Astrocyte of the cerebellum (primary cell): Measurements from ENCODE around the gene ALS2CL.

Experiments used
- DNase-seq: peaks from one replicate; pipeline ENCODE4 v3.0.0-alpha.2; 2011; ENCODE audit warnings: low read depth
- H3K4me3 ChIP-seq: 2 replicates; pipeline ENCODE4 v1.5.1; 2011; ENCODE audit warnings: mild to moderate bottlenecking, low read depth, low read length, moderate library complexity
- in situ Hi-C: cut with HindIII; loops from 2 replicates; pipeline ENCODE4 v1.10.0; 2017; ENCODE audit warnings: low sequenced_read_pairs
- TF ChIP-seq, protein P1 (sequence below): IDR thresholded peaks from 2 replicates; pipeline ENCODE4 v1.5.1; 2012; ENCODE audit warnings: low read length, low read depth, moderate library complexity, mild to moderate bottlenecking; ENCODE audit errors: missing control alignments

The ALS2CL gene

DNA sequence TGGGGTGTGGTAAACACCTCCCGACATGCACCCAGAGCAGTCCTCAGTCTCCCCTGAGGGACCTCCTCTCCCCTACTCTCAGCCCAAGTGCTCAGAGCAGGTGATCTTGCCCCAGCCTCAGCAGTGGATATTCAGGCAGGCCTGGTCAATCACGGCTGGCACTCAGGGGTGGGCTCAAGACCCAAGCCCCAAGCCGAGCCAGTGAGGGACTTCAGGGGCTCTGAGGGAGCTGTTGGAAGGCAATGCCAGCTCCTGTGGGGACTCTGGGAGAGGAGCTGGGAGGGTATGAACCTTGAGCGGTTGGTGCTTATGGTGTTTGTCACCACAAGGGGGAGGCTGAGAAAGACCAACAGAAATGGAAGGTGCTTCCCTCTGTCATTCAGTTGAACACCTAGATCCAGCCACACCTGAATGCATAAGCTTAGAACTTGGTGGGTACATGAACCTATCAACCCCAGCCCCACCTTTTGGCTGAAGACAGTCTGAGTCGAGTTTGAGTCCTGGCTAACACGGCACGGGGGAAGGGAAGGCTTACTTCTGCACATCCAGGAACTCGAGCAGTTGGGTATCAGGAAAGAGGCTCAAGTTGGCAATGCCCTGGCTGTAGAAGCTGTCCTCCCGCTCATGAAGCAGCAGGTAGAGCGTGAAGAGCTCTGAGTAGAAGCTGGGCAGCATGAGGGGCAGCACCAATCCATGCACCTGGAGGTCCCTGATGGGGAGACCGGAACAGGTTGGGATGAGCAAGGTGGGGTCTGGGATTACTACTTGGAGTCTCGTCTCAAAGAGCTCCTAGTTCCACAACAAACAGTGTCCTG lies 19.2 kb downstream of the ALS2CL start:
- in situ Hi-C loops, result no loop called here

DNA sequence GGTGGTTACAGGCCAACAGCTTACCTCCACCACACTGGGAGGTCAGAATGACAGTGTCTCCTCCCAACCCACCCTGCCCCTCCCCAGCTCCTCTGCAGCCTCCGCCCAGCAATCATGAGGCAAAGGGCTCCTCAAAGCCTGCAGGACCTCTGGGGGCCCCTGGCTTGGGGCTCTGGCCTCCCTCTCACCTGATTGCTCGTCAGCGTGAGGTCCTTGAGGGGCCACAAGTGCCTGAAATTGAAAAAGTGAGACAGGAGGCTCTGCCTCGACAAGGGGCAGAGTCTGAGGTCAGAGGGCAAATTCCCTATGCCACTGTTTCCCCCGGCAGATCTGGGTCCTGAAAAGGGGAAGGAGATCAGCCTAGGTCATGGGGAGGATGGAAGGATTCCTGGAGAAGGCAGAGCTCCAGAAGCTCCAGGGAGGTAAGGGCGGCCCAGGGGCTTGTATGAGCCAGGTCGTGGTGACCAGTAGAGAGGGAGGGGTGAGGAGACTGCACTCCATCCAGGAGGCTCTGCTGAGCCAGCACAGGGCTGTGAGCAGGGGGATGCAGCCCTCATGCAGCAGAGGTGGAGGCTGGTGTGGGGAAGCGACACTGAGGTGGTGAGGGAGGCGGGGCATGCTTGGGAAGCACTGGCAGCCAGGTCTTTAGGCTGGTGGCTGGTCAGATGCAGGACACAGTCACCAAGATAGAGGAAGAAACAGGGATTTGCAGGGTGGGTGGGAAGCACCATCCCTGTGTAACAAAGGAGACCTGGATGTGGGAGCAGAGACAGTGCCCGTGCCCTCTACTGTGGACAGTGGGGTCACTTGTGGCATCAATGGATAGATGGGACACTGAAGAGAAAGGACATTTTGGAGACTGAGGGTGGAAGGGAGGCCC lies 20.1 kb downstream of the ALS2CL start:
- in situ Hi-C loops, result no loop called here
- DNase-seq, result no peak
- TF ChIP-seq, protein P1, sequence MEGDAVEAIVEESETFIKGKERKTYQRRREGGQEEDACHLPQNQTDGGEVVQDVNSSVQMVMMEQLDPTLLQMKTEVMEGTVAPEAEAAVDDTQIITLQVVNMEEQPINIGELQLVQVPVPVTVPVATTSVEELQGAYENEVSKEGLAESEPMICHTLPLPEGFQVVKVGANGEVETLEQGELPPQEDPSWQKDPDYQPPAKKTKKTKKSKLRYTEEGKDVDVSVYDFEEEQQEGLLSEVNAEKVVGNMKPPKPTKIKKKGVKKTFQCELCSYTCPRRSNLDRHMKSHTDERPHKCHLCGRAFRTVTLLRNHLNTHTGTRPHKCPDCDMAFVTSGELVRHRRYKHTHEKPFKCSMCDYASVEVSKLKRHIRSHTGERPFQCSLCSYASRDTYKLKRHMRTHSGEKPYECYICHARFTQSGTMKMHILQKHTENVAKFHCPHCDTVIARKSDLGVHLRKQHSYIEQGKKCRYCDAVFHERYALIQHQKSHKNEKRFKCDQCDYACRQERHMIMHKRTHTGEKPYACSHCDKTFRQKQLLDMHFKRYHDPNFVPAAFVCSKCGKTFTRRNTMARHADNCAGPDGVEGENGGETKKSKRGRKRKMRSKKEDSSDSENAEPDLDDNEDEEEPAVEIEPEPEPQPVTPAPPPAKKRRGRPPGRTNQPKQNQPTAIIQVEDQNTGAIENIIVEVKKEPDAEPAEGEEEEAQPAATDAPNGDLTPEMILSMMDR, result no peak
- H3K4me3 ChIP-seq, result no peak overlapping the region

More for the DNA sequence above, 19.2 kb downstream of the ALS2CL start:
- no peak overlapping the region for H3K4me3 ChIP-seq
- DNase-seq, result no peak
- TF ChIP-seq, protein P1, result peak; percentile 24

DNA sequence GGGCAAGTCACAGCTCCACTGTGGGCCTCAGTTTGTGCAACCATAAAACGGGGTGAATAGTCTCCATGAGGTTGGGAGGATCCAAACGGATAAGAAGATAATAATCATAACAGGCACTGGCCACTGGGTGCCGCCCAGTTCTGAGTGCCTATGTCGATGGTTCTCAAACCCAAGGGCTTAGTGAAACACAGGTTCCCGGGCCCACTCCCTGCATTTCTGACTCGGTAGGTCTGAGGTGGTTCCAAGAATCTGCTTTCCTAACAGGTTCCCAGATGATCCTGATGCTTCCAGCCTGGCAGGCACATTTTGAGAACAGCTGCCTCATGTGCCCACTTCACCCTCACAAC lies 21.2 kb downstream of the ALS2CL start:
- no peak for DNase-seq
- TF ChIP-seq, protein P1, result no peak
- no peak overlapping the region for H3K4me3 ChIP-seq
- in situ Hi-C loops, result no loop called here

DNA sequence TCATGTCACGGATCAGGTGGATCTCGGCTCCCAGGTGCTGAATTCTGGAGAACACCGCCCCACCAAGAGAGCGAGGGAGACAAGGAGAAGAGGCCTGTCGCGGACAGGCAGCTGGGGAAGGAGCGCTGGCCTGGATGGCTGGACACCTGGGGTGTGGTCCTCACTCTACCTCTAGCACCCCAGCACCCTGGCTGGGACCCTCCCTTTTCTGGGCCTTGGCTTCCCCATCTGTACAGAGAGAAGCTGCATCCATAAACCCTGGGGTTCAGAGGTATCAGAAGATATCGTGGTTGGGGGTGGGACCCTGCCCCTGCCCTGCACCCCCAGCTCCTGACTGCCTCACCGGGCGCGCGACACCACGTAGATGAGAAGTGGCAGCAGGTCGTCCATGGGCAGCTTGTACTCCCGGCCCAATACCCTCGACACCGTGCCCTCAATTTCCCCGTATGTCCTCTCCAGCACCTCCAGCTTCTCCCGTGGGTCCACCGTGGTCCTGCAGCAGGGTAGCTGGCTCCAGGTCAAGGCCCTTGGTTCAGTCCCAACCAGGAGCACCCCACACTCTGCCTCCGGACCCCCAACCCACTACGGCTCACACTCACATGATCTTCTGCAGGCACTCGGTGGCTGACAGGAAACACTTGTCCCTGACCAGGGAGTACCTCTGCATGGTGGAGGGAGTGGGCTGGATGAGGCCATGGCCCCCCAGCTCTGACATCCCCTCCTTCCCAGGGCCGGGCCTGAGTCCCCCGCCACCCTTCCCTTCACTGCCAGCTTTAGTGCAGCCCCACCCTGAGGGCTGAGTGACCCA lies 21.7 kb downstream of the ALS2CL start:
- DNase-seq, result no peak
- H3K4me3 ChIP-seq, result no peak overlapping the region
- in situ Hi-C loops, result no loop called here
- TF ChIP-seq, protein P1, result no peak

DNA sequence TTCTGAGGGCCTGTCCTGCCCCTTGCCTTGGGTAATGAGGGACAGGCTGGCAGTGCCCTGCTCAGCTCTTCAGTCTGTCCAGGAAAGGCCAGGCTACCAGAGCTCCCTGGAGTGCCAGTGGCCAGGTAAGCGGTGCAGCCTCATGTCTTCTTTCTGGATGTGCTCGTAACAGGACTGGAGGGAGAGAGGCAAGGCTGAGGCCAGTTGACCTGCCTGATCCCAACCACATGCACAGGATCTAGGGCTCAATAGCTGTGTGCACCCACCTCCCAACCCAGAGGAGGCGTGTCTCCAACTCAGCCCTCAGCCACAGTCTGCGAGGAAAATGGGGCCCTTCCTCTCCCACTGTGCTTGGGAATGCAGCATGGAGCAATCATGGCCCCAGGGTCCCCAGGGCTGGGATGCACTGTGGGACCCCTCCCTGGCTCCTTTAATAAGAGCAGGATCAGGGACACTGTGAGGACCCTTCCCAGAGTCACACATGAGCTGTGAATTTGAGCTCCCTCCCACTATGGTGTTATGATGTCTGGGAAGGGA lies 22.5 kb downstream of the ALS2CL start:
- DNase-seq, result no peak
- TF ChIP-seq, protein P1, result no peak
- in situ Hi-C loops, result no loop called here
- H3K4me3 ChIP-seq, result no peak overlapping the region
